HG03045 (cell line): Measurements from ENCODE around the gene PCGF1.

Experiments
- ATAC-seq: cut with Tn5 transposase; IDR thresholded peaks from one replicate; pipeline ENCODE4 v1.9.1; 2021; ENCODE audit warnings: mild to moderate bottlenecking, moderate library complexity; ENCODE audit not compliant: unreplicated experiment

Gene PCGF1

GRCh38 chr2:74515981-74516633 is 8.6 kb upstream of the PCGF1 start:
- peak; percentile 45 for ATAC-seq

GRCh38 chr2:74515271-74515980 is 7.9 kb upstream of the PCGF1 start:
- no peak for ATAC-seq

- no peak for ATAC-seq
Observed at GRCh38 chr2:74514368-74515270, 7.1 kb upstream of the PCGF1 start, which contains the start of gene TLX2. TLX2 (plus strand) TSS chr2:74514450; CDS start chr2:74514807, 357 bp downstream.

GRCh38 chr2:74513605-74514367 is 6.3 kb upstream of the PCGF1 start:
- no peak for ATAC-seq

- ATAC-seq, result no peak
Observed at GRCh38 chr2:74512744-74513604, 5.5 kb upstream of the PCGF1 start.

- no peak for ATAC-seq
Observed at GRCh38 chr2:74511104-74511989, 3.9 kb upstream of the PCGF1 start.

GRCh38 chr2:74510272-74510671 is 2.8 kb upstream of the PCGF1 start:
- ATAC-seq, result no peak

- ATAC-seq, result peak; percentile 8
Observed at GRCh38 chr2:74507926-74508520, 528 bp upstream of the PCGF1 start.

GRCh38 chr2:74505448-74506246 is 1.8 kb downstream of the PCGF1 start:
- no peak for ATAC-seq

GRCh38 chr2:74504591-74504990 is 2.9 kb downstream of the PCGF1 start:
- ATAC-seq, result no peak

GRCh38 chr2:74503506-74504475 is 3.7 kb downstream of the PCGF1 start:
- ATAC-seq, result no peak

GRCh38 chr2:74502720-74503505 is 4.6 kb downstream of the PCGF1 start:
- ATAC-seq, result no peak

GRCh38 chr2:74502147-74502719 is 5.3 kb downstream of the PCGF1 start:
- ATAC-seq, result no peak

GRCh38 chr2:74501335-74502071 is 6.0 kb downstream of the PCGF1 start:
- no peak for ATAC-seq

- ATAC-seq, result no peak
Observed at GRCh38 chr2:74500578-74500946, 6.9 kb downstream of the PCGF1 start.
